ENCODE measurements around the gene VPS26A. TPM values are rescaled to one million over a fixed set of nuclear protein-coding genes. Genes with fewer than 3 reads are reported as not detected.

Gene VPS26A
- polyA plus RNA-seq, 3 donors, result 10.1 to 58.3 (median 42.1) TPM

GRCh38 chr10:69090685-69091084 lies 33.3 kb upstream of the VPS26A start:
- Histone ChIP-seq H3K9ac (ENCODE audit: insufficient read depth, low read length, poor library complexity, severe bottlenecking) (peak overlapping the region; percentile 100), H2AFZ (ENCODE audit: insufficient read depth, low read depth, low read length, poor library complexity, severe bottlenecking) (no peak overlapping the region), H4K20me1 (ENCODE audit: insufficient read depth, low read length) (peaks cover 77% of the 10 kb centered on the region), H3K4me3 (replicated peaks in 1 of 3; ENCODE audit: low read depth in 2 of 3, low read length in 3 of 3) (peak overlapping the region; percentile 73 to 99 (median 97)), H3K79me2 (ENCODE audit: insufficient read depth, low read length) (peaks cover 94% of the 10 kb centered on the region), H3K27ac (ENCODE audit: low read depth in 1 of 2, low read length in 2 of 2) (peak overlapping the region; percentile 91 to 100), H3K9me3 (replicated peaks in 1 of 2; ENCODE audit: control insufficient read depth in 1 of 2, insufficient read depth in 1 of 2, low read length in 2 of 2) (no peaks in the 10 kb centered on the region), H3K4me1 (ENCODE audit: control insufficient read depth in 1 of 2, insufficient read depth in 2 of 2, low read length in 2 of 2) (peaks cover 67 to 74% of the 10 kb centered on the region in 2 donors), H3K36me3 (replicated peaks in 1 of 2; ENCODE audit: control insufficient read depth in 1 of 2, insufficient read depth in 2 of 2, low read length in 2 of 2) (peaks cover 7 to 40% of the 10 kb centered on the region in 2 donors), H3K4me2 (replicated peaks; ENCODE audit: extremely low read depth, low read length, poor library complexity, severe bottlenecking) (peak overlapping the region; percentile 90), H3K27me3 (ENCODE audit: control insufficient read depth in 2 of 2, insufficient read depth in 2 of 2, low read length in 2 of 2) (no peaks in the 10 kb centered on the region)
- WGBS (ENCODE audit: insufficient coverage), result no CpG with 5 or more reads among the region's 1 CpG
- intact Hi-C loops (cut with micrococcal nuclease), result loop anchor here in 1 of 2 donors (5.0 kb wide), 1 partner anchor 83 kb away; no protein-coding TSS in a partner anchor
- Mint-ChIP-seq H3K4me1 (peaks cover 48% of the 10 kb centered on the region), H3K27ac (peak overlapping the region; percentile 97 to 100 (median 99)), H3K27me3 (ENCODE audit: low read depth in 3 of 3) (peaks cover 0 to 2% (median 2%) of the 10 kb centered on the region in 3 donors), H3K9me3 (peaks cover 0 to 11% (median 4%) of the 10 kb centered on the region in 7 donors), H3K4me3 (peak overlapping the region; percentile 90 to 99), H3K36me3 (peaks cover 73% of the 10 kb centered on the region in 2 donors)
- TF ChIP-seq CTCF (IDR thresholded peaks at IDR 0.05), result no peak
- peak in 2 of 3 donors; percentile 52 to 85 for DNase-seq

GRCh38 chr10:69091143-69091651 lies 32.8 kb upstream of the VPS26A start:
- Histone ChIP-seq H3K27ac (ENCODE audit: low read depth in 1 of 2, low read length in 2 of 2) (peak overlapping the region; percentile 91 to 100), H3K9ac (ENCODE audit: insufficient read depth, low read length, poor library complexity, severe bottlenecking) (peak overlapping the region; percentile 100), H3K4me1 (ENCODE audit: control insufficient read depth in 1 of 2, insufficient read depth in 2 of 2, low read length in 2 of 2) (peaks cover 67 to 74% of the 10 kb centered on the region in 2 donors), H4K20me1 (ENCODE audit: insufficient read depth, low read length) (peaks cover 82% of the 10 kb centered on the region), H3K27me3 (ENCODE audit: control insufficient read depth in 2 of 2, insufficient read depth in 2 of 2, low read length in 2 of 2) (no peaks in the 10 kb centered on the region), H3K4me3 (replicated peaks in 1 of 3; ENCODE audit: low read depth in 2 of 3, low read length in 3 of 3) (peak overlapping the region; percentile 73 to 99 (median 97)), H3K36me3 (replicated peaks in 1 of 2; ENCODE audit: control insufficient read depth in 1 of 2, insufficient read depth in 2 of 2, low read length in 2 of 2) (peaks cover 7 to 44% of the 10 kb centered on the region in 2 donors), H2AFZ (ENCODE audit: insufficient read depth, low read depth, low read length, poor library complexity, severe bottlenecking) (no peak overlapping the region), H3K4me2 (replicated peaks; ENCODE audit: extremely low read depth, low read length, poor library complexity, severe bottlenecking) (peak overlapping the region; percentile 90), H3K79me2 (ENCODE audit: insufficient read depth, low read length) (peaks cover 94% of the 10 kb centered on the region), H3K9me3 (replicated peaks in 1 of 2; ENCODE audit: control insufficient read depth in 1 of 2, insufficient read depth in 1 of 2, low read length in 2 of 2) (no peaks in the 10 kb centered on the region)
- WGBS (ENCODE audit: insufficient coverage), result 0% methylated on average over 1 of the region's 8 CpGs
- peak overlapping the region; percentile 97 to 100 (median 99) for H3K27ac Mint-ChIP-seq
- peaks cover 0 to 11% (median 4%) of the 10 kb centered on the region in 7 donors for H3K9me3 Mint-ChIP-seq
- peaks cover 45% of the 10 kb centered on the region for H3K4me1 Mint-ChIP-seq
- H3K4me3 Mint-ChIP-seq, result peak overlapping the region; percentile 90 to 99
- DNase-seq, result no peak
- peaks cover 0 to 2% (median 2%) of the 10 kb centered on the region in 3 donors for H3K27me3 Mint-ChIP-seq (ENCODE audit: low read depth in 3 of 3)
- intact Hi-C loops (cut with micrococcal nuclease), result loop anchor here in 1 of 2 donors (5.0 kb wide), 1 partner anchor 84 kb away; no protein-coding TSS in a partner anchor
- H3K36me3 Mint-ChIP-seq, result peaks cover 75 to 76% of the 10 kb centered on the region in 2 donors
- no peak for TF ChIP-seq CTCF (IDR thresholded peaks at IDR 0.05)
